GM12878 (cell line): ENCODE measurements around the gene MGAT5.

Source experiments
- ATF3 ChIP-seq: IDR thresholded peaks from 2 replicates; pipeline ENCODE4 v1.6.1; 2011; ENCODE audit warnings: low read depth, mild to moderate bottlenecking, low read length, moderate library complexity, borderline replicate concordance; ENCODE audit errors: extremely low read depth
- BMI1 ChIP-seq: fragments of 450-650 bp; IDR thresholded peaks from 2 replicates; pipeline ENCODE4 v1.6.1; 2016; ENCODE audit warnings: mild to moderate bottlenecking, moderate library complexity, borderline replicate concordance
- CTCF ChIP-seq, 3 experiments: IDR thresholded peaks in 2 of 3; conservative IDR thresholded peaks in 1 of 3; 2 replicates each; pipeline ENCODE4 v1.5.1; 2011; ENCODE audit warnings: low read depth in 3 of 3, low read length in 3 of 3, mild to moderate bottlenecking in 3 of 3, control low read depth in 2 of 3, moderate library complexity in 2 of 3, inconsistent platforms in 1 of 3, mixed read lengths in 1 of 3; ENCODE audit not compliant: control insufficient read depth in 2 of 3, insufficient read depth in 1 of 3; ENCODE audit errors: extremely low read depth in 1 of 3
- EZH2 ChIP-seq: IDR thresholded peaks from 2 replicates; pipeline ENCODE4 v1.6.1; 2012; ENCODE audit warnings: low read depth, mild to moderate bottlenecking, control low read depth, inconsistent platforms, low read length, borderline replicate concordance; ENCODE audit not compliant: control insufficient read depth
- JUNB ChIP-seq: IDR thresholded peaks from 2 replicates; pipeline ENCODE4 v1.6.1; 2016; ENCODE audit warnings: antibody characterized with exemption, mild to moderate bottlenecking
- MAX ChIP-seq: IDR thresholded peaks from 2 replicates; pipeline ENCODE4 v1.6.1; 2012; ENCODE audit warnings: low read depth, low read length, improper control_type of control experiment
- POLR2A ChIP-seq: IDR thresholded peaks from 2 replicates; pipeline ENCODE4 v1.6.1; 2011; ENCODE audit warnings: low read depth, mild to moderate bottlenecking, low read length
- RAD21 ChIP-seq: IDR thresholded peaks from 2 replicates; pipeline ENCODE4 v1.6.1; 2011; ENCODE audit warnings: mild to moderate bottlenecking, low read depth, low read length, moderate library complexity; ENCODE audit not compliant: insufficient read depth
- REST ChIP-seq: IDR thresholded peaks from 2 replicates; pipeline ENCODE4 v1.6.1; 2012; ENCODE audit warnings: mild to moderate bottlenecking, low read depth, low read length
- SIN3A ChIP-seq: IDR thresholded peaks from 2 replicates; pipeline ENCODE4 v1.6.1; 2012; ENCODE audit warnings: low read depth, low read length, improper control_type of control experiment
- SRF ChIP-seq, 2 experiments: IDR thresholded peaks; 2 replicates each; pipeline ENCODE4 v1.6.1; 2011; ENCODE audit warnings: low read depth in 2 of 2, low read length in 2 of 2, mild to moderate bottlenecking in 1 of 2, moderate library complexity in 1 of 2
- SUZ12 ChIP-seq: fragments of 200-600 bp; sonication (generic); IDR thresholded peaks from one replicate; pipeline ENCODE4 v1.6.1; 2018; ENCODE audit warnings: antibody characterized with exemption, mild to moderate bottlenecking; ENCODE audit not compliant: unreplicated experiment
- TAF1 ChIP-seq: IDR thresholded peaks from 2 replicates; pipeline ENCODE4 v1.6.1; 2011; ENCODE audit warnings: mild to moderate bottlenecking, low read depth, low read length, borderline replicate concordance
- TARDBP ChIP-seq: IDR thresholded peaks from 2 replicates; pipeline ENCODE4 v1.6.1; 2016; ENCODE audit warnings: borderline replicate concordance

- no peak for TF ChIP-seq MAX
- no peak for TF ChIP-seq REST
- TF ChIP-seq TARDBP, result no peak
- no peak for TF ChIP-seq ATF3
- TF ChIP-seq SRF (IDR thresholded peaks at IDR 0.05; ENCODE audit: low read depth in 2 of 2, low read length in 2 of 2), result no peak
- no peak for TF ChIP-seq TAF1
- no peak for TF ChIP-seq JUNB
- TF ChIP-seq BMI1, result no peak
- no peak for TF ChIP-seq SIN3A
- TF ChIP-seq RAD21, result no peak
- TF ChIP-seq SUZ12, result no peak
- TF ChIP-seq CTCF (IDR thresholded peaks at IDR 0.05 in 2 of 3, conservative IDR thresholded peaks at IDR 0.05 in 1 of 3; ENCODE audit: control insufficient read depth in 2 of 3, extremely low read depth in 1 of 3, insufficient read depth in 1 of 3, low read depth in 3 of 3, low read length in 3 of 3), result no peak
- no peak for TF ChIP-seq POLR2A
- no peak for TF ChIP-seq EZH2
Observed at GRCh38 chr2:134248913-134249312, 5.0 kb upstream of the MGAT5 start.
